Inflammatory macrophage treated with lipopolysaccharide for 1 hour (primary cell): ENCODE measurements around the gene MEF2A.
"Not testable (repeated sequence)": the region's sequence is repeated elsewhere in the genome, so short reads cannot be mapped to it uniquely, and the experiment has no call there.

Source experiments
- DNase-seq, 2 donors: peaks; one replicate each; pipeline ENCODE4 v3.0.0-alpha.2; 2020 to 2022

MEF2A gene

GRCh38 chr15:99732124-99732750 is 166.5 kb downstream of the MEF2A start:
- DNase-seq: peak; percentile 19 to 28

- DNase-seq: peak in 1 of 2 donors; percentile 52
These were observed 167.0 kb downstream of the MEF2A start for GRCh38 chr15:99732751-99733267.

GRCh38 chr15:99733268-99734039 is 167.7 kb downstream of the MEF2A start, which contains the start of gene LYSMD4:
LYSMD4 (minus strand) TSS chr15:99733437; CDS start chr15:99731999, 1,438 bp downstream.
- peak; percentile 96 to 98 for DNase-seq

- DNase-seq: not testable (repeated sequence)
These were observed 168.2 kb downstream of the MEF2A start for GRCh38 chr15:99734040-99734291.

GRCh38 chr15:99734575-99734974 is 168.8 kb downstream of the MEF2A start:
- DNase-seq: no peak

- no peak for DNase-seq
These were observed 170.1 kb downstream of the MEF2A start for GRCh38 chr15:99735868-99736267.

- no peak for DNase-seq
These were observed 170.9 kb downstream of the MEF2A start for GRCh38 chr15:99736702-99737101.

GRCh38 chr15:99738021-99738847 is 172.4 kb downstream of the MEF2A start:
- no peak for DNase-seq

- DNase-seq: no peak
These were observed 176.1 kb downstream of the MEF2A start for GRCh38 chr15:99741835-99742234.

- no peak for DNase-seq
These were observed 178.4 kb downstream of the MEF2A start for GRCh38 chr15:99744142-99744541.

- DNase-seq: no peak
These were observed 179.7 kb downstream of the MEF2A start for GRCh38 chr15:99745370-99746086.

GRCh38 chr15:99749386-99749785 is 183.6 kb downstream of the MEF2A start:
- peak; percentile 69 to 88 for DNase-seq

GRCh38 chr15:99750326-99750725 is 184.5 kb downstream of the MEF2A start:
- not testable (repeated sequence) for DNase-seq

GRCh38 chr15:99752556-99752955 is 186.8 kb downstream of the MEF2A start:
- no peak for DNase-seq

GRCh38 chr15:99753066-99753465 is 187.3 kb downstream of the MEF2A start:
- no peak for DNase-seq

- DNase-seq: peak; percentile 63 to 93
These were observed 190.1 kb downstream of the MEF2A start for GRCh38 chr15:99755692-99756409.

- no peak for DNase-seq
These were observed 196.5 kb downstream of the MEF2A start for GRCh38 chr15:99762288-99762687.

GRCh38 chr15:99763827-99764226 is 198.0 kb downstream of the MEF2A start:
- no peak for DNase-seq

- no peak for DNase-seq
These were observed 198.7 kb downstream of the MEF2A start for GRCh38 chr15:99764522-99764921.
